C4-2B (cell line): Measurements from ENCODE around the gene PSPN.

Experiments used
- CTCF ChIP-seq: fragments of 450-650 bp; conservative IDR thresholded peaks from 2 replicates; pipeline ENCODE4 v1.5.1; 2017; ENCODE audit warnings: mild to moderate bottlenecking
- ZFX ChIP-seq: fragments of 450-650 bp; IDR thresholded peaks from 2 replicates; pipeline ENCODE4 v1.6.1; 2017

DNA sequence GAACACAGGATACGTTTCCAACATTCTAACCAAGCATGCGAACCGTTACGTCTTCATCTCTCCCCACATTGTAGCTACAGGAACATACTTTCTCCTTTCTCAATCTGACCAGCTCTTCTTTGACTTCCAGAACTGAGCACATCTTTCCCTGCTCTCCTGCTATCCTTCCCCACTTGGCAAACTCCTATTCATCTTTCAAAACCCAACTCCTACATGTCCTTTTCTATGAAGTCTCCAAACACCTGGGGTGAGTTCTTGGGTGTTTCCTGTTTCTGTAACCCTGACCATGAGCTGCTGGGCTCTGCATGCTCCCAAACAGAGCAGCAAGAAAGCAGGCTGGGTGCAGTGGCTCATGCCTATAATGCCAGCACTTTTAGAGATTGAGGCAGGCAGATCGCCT, 48.9 kb downstream of the PSPN start:
- TF ChIP-seq CTCF, result no peak
- no peak for TF ChIP-seq ZFX
